ENCODE measurements around the gene GSDME. TPM values are rescaled to one million over a fixed set of nuclear protein-coding genes. Genes with fewer than 3 reads are reported as not detected.
A peak's percentile ranks its signal among the peaks of the same experiment; 100 is the strongest.

The GSDME gene
- 81.7 to 105 TPM (median 95.6 TPM) in 3 replicates for polyA plus RNA-seq
- 83.9 TPM for polyA plus RNA-seq (2011; ENCODE audit: low read depth)
- 71.7 and 85.2 TPM in 2 replicates for polyA plus RNA-seq (2011; cell fraction: cytosol; rRNA removed)
- polyA plus RNA-seq (2011; cell fraction: nucleus; rRNA removed) = 134 and 143 TPM in 2 replicates
- polyA plus RNA-seq (2012; ENCODE audit: low replicate concordance) = 59.5 and 86.4 TPM in 2 replicates
- polyA minus RNA-seq = 71.0 to 119 TPM (median 96.2 TPM) in 3 replicates
- 60.0 TPM for polyA minus RNA-seq (2011; cell fraction: cytosol; rRNA and poly(A)+ RNA removed)
- polyA minus RNA-seq (2011; cell fraction: nucleus; rRNA and poly(A)+ RNA removed) = 50.8 and 85.9 TPM in 2 replicates

DNA sequence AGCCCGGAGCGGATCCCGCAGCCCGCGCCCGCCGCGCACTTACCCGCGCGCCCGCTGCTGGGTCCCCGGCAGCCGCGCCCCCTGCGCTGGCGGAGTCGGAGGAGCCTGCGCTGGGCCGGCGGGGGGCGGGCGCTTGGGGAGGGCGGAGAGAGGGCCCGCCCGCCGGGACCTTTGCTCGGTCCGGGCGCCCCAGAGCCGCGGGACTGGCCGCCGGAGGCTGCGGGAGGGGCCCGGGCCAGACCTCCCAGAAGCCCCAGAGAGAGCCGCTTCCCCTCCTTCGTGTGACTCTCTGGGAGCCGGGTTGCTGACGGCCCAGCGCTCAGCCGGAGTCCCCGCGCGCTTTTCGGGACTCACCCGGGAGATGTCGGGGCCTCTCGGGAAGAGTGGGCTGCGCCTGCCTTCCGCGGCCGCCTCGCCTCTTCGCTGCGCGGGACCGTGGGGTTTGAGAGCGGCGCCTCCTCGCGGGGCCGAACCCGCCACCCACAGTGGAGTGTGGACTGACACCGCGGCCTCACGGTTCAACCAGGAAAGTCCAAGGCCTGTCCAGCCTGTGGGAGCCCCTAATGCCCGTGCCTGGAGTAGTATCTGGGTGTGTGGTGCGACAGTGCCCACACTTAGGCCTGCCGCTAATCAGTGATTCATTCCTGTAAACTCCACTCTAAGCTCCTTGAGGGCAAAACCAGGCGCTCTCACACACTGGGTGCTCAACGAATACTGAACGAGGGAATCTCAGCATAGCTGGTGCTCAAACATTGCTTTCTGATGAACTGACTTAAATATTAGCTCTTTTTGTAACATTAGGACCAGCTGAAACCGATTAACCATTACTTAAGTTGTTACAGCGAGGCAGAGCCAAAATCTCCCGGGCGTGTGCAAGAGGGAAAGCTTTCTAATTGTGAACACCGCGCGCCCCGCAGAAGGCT is at the start of gene GSDME:
Gene GSDME (minus strand): TSS at position 112 of the 923 bp plus-strand sequence. CDS start 7,690 bp downstream, outside the sequence.
- Histone ChIP-seq H3K9me1 (ENCODE audit: control insufficient read depth, extremely low read depth, insufficient read depth, low read length) (no peaks in the 10 kb centered on the region), H3K9me3 (ENCODE audit: control insufficient read depth, low read depth, low read length) (no peaks in the 10 kb centered on the region), H3K79me2 (ENCODE audit: control insufficient read depth, insufficient read depth, low read length) (peaks cover 24% of the 10 kb centered on the region), H3K4me2 (ENCODE audit: control insufficient read depth, extremely low read depth, insufficient read depth, low read depth, low read length) (peak within 1 kb of the TSS; percentile 97), H2AFZ (ENCODE audit: control insufficient read depth, low read length) (peak within 1 kb of the TSS; percentile 29), H3K4me1 (ENCODE audit: control insufficient read depth, extremely low read depth, insufficient read depth, low read length) (peaks cover 38% of the 10 kb centered on the region), H3K4me3 (ENCODE audit: control insufficient read depth in 2 of 3, extremely low read depth in 1 of 3, insufficient read depth in 2 of 3, low read depth in 1 of 3, low read length in 3 of 3) (peak within 1 kb of the TSS; percentile 66 to 92 (median 83)), H3K27ac (ENCODE audit: control insufficient read depth, insufficient read depth, low read length) (peak within 1 kb of the TSS; percentile 99), H4K20me1 (ENCODE audit: control insufficient read depth, extremely low read depth, insufficient read depth, low read length) (no peaks in the 10 kb centered on the region), H3K27me3 (ENCODE audit: control insufficient read depth, extremely low read depth, insufficient read depth, low read length) (no peaks in the 10 kb centered on the region), H3K9ac (ENCODE audit: control insufficient read depth, extremely low read depth, insufficient read depth, low read length) (peak within 1 kb of the TSS; percentile 94), H3K36me3 (ENCODE audit: control insufficient read depth in 2 of 2, extremely low read depth in 1 of 2, insufficient read depth in 2 of 2, low read length in 2 of 2) (peaks cover 0 to under 1% of the 10 kb centered on the region in 2 experiments)
- DNase-seq (ENCODE audit: low read depth, low spot score) (no peak), FAIRE-seq (peak; percentile 71)
- dilution Hi-C loops (cut with MboI; ENCODE audit: extremely low pct_ligation_motif_present, low sequenced_read_pairs) = no loop called here
- TF ChIP-seq, protein P1, sequence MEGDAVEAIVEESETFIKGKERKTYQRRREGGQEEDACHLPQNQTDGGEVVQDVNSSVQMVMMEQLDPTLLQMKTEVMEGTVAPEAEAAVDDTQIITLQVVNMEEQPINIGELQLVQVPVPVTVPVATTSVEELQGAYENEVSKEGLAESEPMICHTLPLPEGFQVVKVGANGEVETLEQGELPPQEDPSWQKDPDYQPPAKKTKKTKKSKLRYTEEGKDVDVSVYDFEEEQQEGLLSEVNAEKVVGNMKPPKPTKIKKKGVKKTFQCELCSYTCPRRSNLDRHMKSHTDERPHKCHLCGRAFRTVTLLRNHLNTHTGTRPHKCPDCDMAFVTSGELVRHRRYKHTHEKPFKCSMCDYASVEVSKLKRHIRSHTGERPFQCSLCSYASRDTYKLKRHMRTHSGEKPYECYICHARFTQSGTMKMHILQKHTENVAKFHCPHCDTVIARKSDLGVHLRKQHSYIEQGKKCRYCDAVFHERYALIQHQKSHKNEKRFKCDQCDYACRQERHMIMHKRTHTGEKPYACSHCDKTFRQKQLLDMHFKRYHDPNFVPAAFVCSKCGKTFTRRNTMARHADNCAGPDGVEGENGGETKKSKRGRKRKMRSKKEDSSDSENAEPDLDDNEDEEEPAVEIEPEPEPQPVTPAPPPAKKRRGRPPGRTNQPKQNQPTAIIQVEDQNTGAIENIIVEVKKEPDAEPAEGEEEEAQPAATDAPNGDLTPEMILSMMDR (optimal IDR thresholded peaks at IDR 0.05 in 1 of 3, IDR thresholded peaks at IDR 0.05 in 1 of 3, conservative IDR thresholded peaks at IDR 0.05 in 1 of 3; ENCODE audit: extremely low read depth in 1 of 3, insufficient read depth in 2 of 3, low read length in 3 of 3) = peak in 1 of 3 experiments; percentile 25
- no peak for TF ChIP-seq EZH2 (IDR thresholded peaks at IDR 0.05; ENCODE audit: low read length)

DNA sequence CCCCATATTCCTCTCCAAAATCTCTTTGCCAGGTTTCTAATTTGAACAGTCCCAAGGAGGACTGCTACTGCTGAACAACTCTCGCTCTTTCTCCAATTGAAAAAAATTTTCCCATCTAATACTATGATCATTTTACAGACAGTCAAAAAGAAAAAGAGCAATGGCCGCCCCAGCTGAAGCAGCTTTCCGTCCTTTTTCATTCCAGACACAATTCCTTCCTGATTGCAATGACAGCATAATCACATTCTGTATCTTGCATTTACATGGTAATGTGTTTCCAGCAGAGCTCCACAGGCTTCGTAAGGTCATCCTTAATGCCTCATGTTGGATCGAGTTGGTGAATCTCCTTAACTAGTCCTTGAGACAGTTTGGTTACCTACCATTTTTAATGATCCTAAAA is 45.0 kb upstream of the GSDME start:
- Histone ChIP-seq H3K79me2 (ENCODE audit: control insufficient read depth, insufficient read depth, low read length) (no peaks in the 10 kb centered on the region), H3K36me3 (ENCODE audit: control insufficient read depth in 2 of 2, extremely low read depth in 1 of 2, insufficient read depth in 2 of 2, low read length in 2 of 2) (peaks cover 17 to 18% of the 10 kb centered on the region in 2 experiments), H3K27ac (ENCODE audit: control insufficient read depth, insufficient read depth, low read length) (no peak overlapping the region), H3K27me3 (ENCODE audit: control insufficient read depth, extremely low read depth, insufficient read depth, low read length) (no peaks in the 10 kb centered on the region), H2AFZ (ENCODE audit: control insufficient read depth, low read length) (no peak overlapping the region), H3K4me2 (ENCODE audit: control insufficient read depth, extremely low read depth, insufficient read depth, low read depth, low read length) (no peak overlapping the region), H4K20me1 (ENCODE audit: control insufficient read depth, extremely low read depth, insufficient read depth, low read length) (no peaks in the 10 kb centered on the region), H3K4me1 (ENCODE audit: control insufficient read depth, extremely low read depth, insufficient read depth, low read length) (no peaks in the 10 kb centered on the region), H3K4me3 (ENCODE audit: control insufficient read depth in 2 of 3, extremely low read depth in 1 of 3, insufficient read depth in 2 of 3, low read depth in 1 of 3, low read length in 3 of 3) (no peak overlapping the region), H3K9me1 (ENCODE audit: control insufficient read depth, extremely low read depth, insufficient read depth, low read length) (peaks cover 2% of the 10 kb centered on the region), H3K9ac (ENCODE audit: control insufficient read depth, extremely low read depth, insufficient read depth, low read length) (no peak overlapping the region), H3K9me3 (ENCODE audit: control insufficient read depth, low read depth, low read length) (no peaks in the 10 kb centered on the region)
- no peak for TF ChIP-seq EZH2 (IDR thresholded peaks at IDR 0.05; ENCODE audit: low read length)
- TF ChIP-seq, protein P1 (optimal IDR thresholded peaks at IDR 0.05 in 1 of 3, IDR thresholded peaks at IDR 0.05 in 1 of 3, conservative IDR thresholded peaks at IDR 0.05 in 1 of 3; ENCODE audit: extremely low read depth in 1 of 3, insufficient read depth in 2 of 3, low read length in 3 of 3) = no peak
- dilution Hi-C loops (cut with MboI; ENCODE audit: extremely low pct_ligation_motif_present, low sequenced_read_pairs) = no loop called here
- no peak for FAIRE-seq
- DNase-seq (ENCODE audit: low read depth, low spot score) = no peak

Data from keratinocyte (primary cell).